ENCODE results near the gene MTHFR.

DNA sequence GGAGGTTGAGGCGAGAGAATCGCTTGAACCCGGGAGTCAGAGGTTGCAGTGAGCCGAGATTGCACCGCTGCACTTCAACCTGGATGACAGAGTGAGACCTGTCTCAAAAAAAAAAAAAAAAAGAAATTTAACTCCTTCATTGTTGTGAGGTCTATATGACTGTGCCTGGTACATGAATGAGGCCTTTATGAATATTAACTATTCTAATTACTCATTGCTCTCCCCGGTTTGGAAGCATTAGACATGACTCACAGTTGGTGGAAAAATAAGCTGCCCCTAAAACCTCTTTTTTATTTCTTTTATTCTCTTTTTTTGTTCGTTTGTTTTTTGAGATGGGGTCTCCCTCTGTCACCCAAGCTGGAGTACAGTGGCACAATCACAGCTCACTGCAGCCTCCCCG, 49.7 kb upstream of the MTHFR start:
- TF ChIP-seq GATA3 (IDR thresholded peaks at IDR 0.05; ENCODE audit: low read depth, low read length) (no peak), GATA2 (IDR thresholded peaks at IDR 0.05; ENCODE audit: low read depth, low read length) (no peak)
